Uterus (tissue), 4 donors: Measurements from ENCODE around the gene JPH2. TPM values are rescaled to one million over a fixed set of nuclear protein-coding genes. Genes with fewer than 3 reads are reported as not detected.

Experiments used
- DNase-seq, 2 donors: peaks; one replicate each; pipeline ENCODE4 v3.0.0-alpha.2; 2019 to 2020
- H3K27ac ChIP-seq, 2 donors: fragments of 200-600 bp; sonication (generic); 1 replicate in 1 of 2; 2 replicates in 1 of 2; pipeline ENCODE4 v1.5.1; 2016 to 2018
- H3K27me3 ChIP-seq, 2 donors: fragments of 200-600 bp; sonication (generic); one replicate each; pipeline ENCODE4 v1.5.1; 2018 to 2019; ENCODE audit warnings: control low read depth in 1 of 2
- H3K36me3 ChIP-seq, 2 donors: fragments of 200-600 bp; sonication (generic); one replicate each; pipeline ENCODE4 v1.5.1; 2019; ENCODE audit warnings: control low read depth in 1 of 2
- H3K4me1 ChIP-seq, 2 donors: fragments of 200-600 bp; sonication (generic); one replicate each; pipeline ENCODE4 v1.5.1; 2018 to 2019; ENCODE audit warnings: control low read depth in 1 of 2
- H3K4me3 ChIP-seq, 2 donors: fragments of 200-600 bp; sonication (generic); 1 replicate in 1 of 2; 2 replicates in 1 of 2; pipeline ENCODE4 v1.5.1; 2018 to 2019; ENCODE audit warnings: mild to moderate bottlenecking in 1 of 2
- H3K9me3 ChIP-seq, 2 donors: fragments of 200-600 bp; sonication (generic); one replicate each; pipeline ENCODE4 v1.5.1; 2019; ENCODE audit warnings: control low read depth in 1 of 2
- CTCF ChIP-seq, 4 experiments: fragments of 200-600 bp in 2 of 4; fragments of 450-650 bp in 2 of 4; sonication (generic) in 2 of 4; IDR thresholded peaks; one replicate each; pipeline ENCODE4 v1.5.1; 2016 to 2019; ENCODE audit warnings: antibody characterized with exemption in 4 of 4, mild to moderate bottlenecking in 2 of 4, moderate library complexity in 1 of 4
- POLR2A ChIP-seq, 2 donors: fragments of 450-650 bp; IDR thresholded peaks; one replicate each; pipeline ENCODE4 v1.6.1; 2016; ENCODE audit warnings: antibody characterized with exemption in 2 of 2, mild to moderate bottlenecking in 1 of 2, moderate library complexity in 1 of 2
- intact Hi-C: fragments of 100-400 bp; cut with DNase I; formaldehyde crosslinking; loops from one replicate; pipeline ENCODE4 v1.15.1; 2023; ENCODE audit warnings: low total_unique reads
- total RNA-seq, 4 donors: library from RNA; depleted of rRNA in 3 of 4; stranded (reverse); fragments of >200 nt in 3 of 4; gene quantifications; one replicate each; pipeline versions ENCODE4 v1.1.0 to v1.2.4, GENCODE V29; 2014 to 2023
- donor health status: DM: yes; HTN: yes; CAD: no.

The JPH2 gene
- total RNA-seq, 4 donors from 2014 or later = 17.6 to 133 (median 61.2) TPM

DNA sequence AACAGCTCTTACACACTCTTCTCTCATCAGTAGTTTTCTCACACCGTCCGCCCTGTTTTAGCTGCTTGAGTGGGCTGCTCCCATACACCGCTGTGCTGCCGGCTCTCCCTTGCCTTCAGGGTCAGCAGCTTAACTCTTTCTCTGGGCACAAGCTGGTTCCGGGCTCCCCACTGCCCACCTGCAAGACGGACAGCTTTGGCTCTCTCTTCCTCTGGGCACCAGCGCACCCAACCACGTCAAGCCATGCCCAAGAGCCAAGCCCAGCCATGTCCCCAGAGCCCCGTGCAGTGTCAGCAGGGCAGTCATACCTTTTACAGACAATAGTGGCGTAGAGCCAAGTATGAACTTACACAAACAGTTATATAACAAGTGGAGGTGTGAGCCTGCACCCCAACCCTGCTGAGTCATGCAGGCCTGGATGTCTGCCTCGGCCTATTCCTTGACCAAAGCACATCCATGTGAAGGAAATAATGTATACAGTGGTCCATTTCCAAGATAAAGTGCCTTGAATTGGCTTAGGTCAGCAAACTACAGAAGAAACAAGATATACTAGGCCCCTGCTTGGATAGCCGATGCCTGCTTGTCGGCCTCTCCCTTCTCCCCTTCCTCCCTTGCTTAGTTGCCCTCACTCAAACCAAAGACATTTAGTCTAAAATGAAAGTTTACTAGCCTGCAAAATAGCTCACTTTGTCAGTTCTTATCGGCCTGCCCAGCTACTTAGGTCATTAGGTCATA is 89.3 kb downstream of the JPH2 start:
- no peak overlapping the region for H3K4me3 ChIP-seq
- no peak overlapping the region for H3K27ac ChIP-seq
- H3K27me3 ChIP-seq = no peaks in the 10 kb centered on the region
- intact Hi-C loops = no loop called here
- no peaks in the 10 kb centered on the region for H3K4me1 ChIP-seq
- DNase-seq = no peak
- no peaks in the 10 kb centered on the region for H3K9me3 ChIP-seq
- no peak for TF ChIP-seq POLR2A (IDR thresholded peaks at IDR 0.05)
- no peak for TF ChIP-seq CTCF (IDR thresholded peaks at IDR 0.05)
- no peaks in the 10 kb centered on the region for H3K36me3 ChIP-seq

GRCh38 chr20:44095831-44096230 is 91.2 kb downstream of the JPH2 start:
- no peaks in the 10 kb centered on the region for H3K27me3 ChIP-seq
- intact Hi-C loops = no loop called here
- no peak for DNase-seq
- no peaks in the 10 kb centered on the region for H3K36me3 ChIP-seq
- H3K4me3 ChIP-seq = no peak overlapping the region
- no peaks in the 10 kb centered on the region for H3K4me1 ChIP-seq
- no peak for TF ChIP-seq POLR2A (IDR thresholded peaks at IDR 0.05)
- no peak for TF ChIP-seq CTCF (IDR thresholded peaks at IDR 0.05)
- no peaks in the 10 kb centered on the region for H3K9me3 ChIP-seq
- H3K27ac ChIP-seq = no peak overlapping the region

- no peak overlapping the region for H3K4me3 ChIP-seq
- no peak overlapping the region for H3K27ac ChIP-seq
- no peak for DNase-seq
- H3K9me3 ChIP-seq = no peaks in the 10 kb centered on the region
- H3K36me3 ChIP-seq = no peaks in the 10 kb centered on the region
- no peaks in the 10 kb centered on the region for H3K27me3 ChIP-seq
- intact Hi-C loops = no loop called here
- H3K4me1 ChIP-seq = no peaks in the 10 kb centered on the region
- TF ChIP-seq CTCF (IDR thresholded peaks at IDR 0.05) (no peak), POLR2A (IDR thresholded peaks at IDR 0.05) (no peak)
Measured at GRCh38 chr20:44093249-44093582, 93.8 kb downstream of the JPH2 start.

DNA sequence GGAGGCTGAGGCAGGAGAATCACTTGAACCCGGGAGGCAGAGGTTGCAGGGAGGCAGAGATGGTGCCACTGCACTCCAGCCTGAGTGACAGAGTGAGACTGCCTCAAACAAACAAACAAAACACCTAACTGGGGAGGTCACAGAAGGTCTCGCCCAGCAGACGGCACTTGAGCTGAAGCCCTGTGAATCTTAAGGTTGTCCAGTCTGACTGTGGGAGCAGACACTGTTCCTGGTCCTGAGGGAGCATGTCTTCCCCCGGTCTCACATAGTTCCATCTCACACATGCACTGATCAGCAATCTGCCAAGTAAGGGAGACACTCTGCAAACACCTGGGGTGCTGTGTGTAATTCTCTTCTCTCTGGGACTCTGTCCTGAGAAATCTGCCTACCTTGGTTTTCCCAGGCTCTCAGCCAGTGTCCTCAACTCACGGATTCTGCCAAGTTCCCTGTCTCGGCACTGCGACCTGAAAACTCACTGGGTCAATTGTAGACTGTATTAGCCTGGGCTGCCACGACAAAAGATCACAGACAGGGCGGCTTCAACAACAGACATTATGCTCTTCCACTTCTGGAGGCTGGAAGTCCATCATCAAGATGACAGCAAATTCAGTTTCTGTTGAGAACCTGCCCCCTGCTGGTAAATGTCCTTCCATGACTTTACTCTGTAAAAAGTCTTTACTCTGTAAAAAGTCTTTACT is 94.3 kb downstream of the JPH2 start:
- H3K27ac ChIP-seq = no peak overlapping the region
- no peaks in the 10 kb centered on the region for H3K9me3 ChIP-seq
- TF ChIP-seq POLR2A (IDR thresholded peaks at IDR 0.05) = no peak
- TF ChIP-seq CTCF (IDR thresholded peaks at IDR 0.05) = peak in 1 of 4 experiments; percentile 21
- intact Hi-C loops = no loop called here
- no peak overlapping the region for H3K4me3 ChIP-seq
- no peaks in the 10 kb centered on the region for H3K36me3 ChIP-seq
- DNase-seq = no peak
- no peaks in the 10 kb centered on the region for H3K27me3 ChIP-seq
- H3K4me1 ChIP-seq = no peaks in the 10 kb centered on the region

DNA sequence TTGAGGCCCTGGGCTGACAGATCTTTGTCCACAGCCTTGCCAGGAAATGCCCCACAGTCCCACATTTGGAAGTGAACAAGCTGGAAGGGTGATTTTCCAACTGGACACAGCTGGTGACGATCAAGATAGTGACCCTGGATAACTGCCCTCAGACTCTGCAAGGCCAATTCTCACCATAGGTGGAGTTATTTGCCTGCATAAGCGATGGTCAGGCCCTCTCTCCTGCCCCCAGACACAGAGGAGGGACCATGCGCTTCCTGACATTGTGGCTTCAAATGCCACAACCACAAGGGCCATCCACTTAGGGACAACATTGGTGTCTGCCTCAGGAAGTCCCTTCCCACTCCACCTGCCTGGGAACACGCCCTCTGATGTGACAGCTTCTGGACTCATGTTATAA is 96.0 kb downstream of the JPH2 start:
- H3K36me3 ChIP-seq = no peaks in the 10 kb centered on the region
- no peak for DNase-seq
- no peaks in the 10 kb centered on the region for H3K9me3 ChIP-seq
- TF ChIP-seq CTCF (IDR thresholded peaks at IDR 0.05) (no peak), POLR2A (IDR thresholded peaks at IDR 0.05) (no peak)
- no peak overlapping the region for H3K27ac ChIP-seq
- no peaks in the 10 kb centered on the region for H3K4me1 ChIP-seq
- no peaks in the 10 kb centered on the region for H3K27me3 ChIP-seq
- intact Hi-C loops = no loop called here
- no peak overlapping the region for H3K4me3 ChIP-seq
